Embryonic facial prominence (tissue), 1 donor: ENCODE measurements around the gene GP1BB.
A peak's percentile ranks its signal among the peaks of the same experiment; 100 is the strongest.
"Not testable (repeated sequence)": the region's sequence is repeated elsewhere in the genome, so short reads cannot be mapped to it uniquely, and the experiment has no call there.

Experiments used
- DNase-seq: peaks from one replicate; pipeline ENCODE4 v3.0.0-alpha.2; 2016; ENCODE audit errors: extremely low spot score

GP1BB gene

GRCh38 chr22:19723232-19723982 is at the start of gene GP1BB:
TSS of gene GP1BB (plus strand) at chr22:19723539. CDS start at chr22:19723570, 31 bp downstream.
- DNase-seq = no peak

DNA sequence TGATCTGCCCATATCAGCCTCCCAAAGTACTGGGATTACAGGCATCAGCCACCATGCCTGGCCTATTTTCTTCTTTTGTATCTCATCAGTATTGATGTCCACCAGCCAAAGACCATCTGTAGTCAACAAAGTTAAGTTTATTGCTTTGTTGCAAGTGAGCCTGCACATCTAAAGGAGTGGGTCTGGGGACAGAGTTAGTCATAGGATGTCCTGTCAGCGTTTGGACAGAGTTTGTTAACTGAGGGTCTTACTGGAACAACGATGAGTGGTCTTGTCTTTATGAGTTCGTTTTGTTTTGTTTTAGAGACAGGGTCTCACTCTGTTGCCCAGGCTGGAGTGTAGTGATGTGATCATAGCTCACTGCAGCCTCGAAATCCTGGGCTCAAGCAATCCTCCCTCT is 49.7 kb upstream of the GP1BB start:
- DNase-seq = no peak

DNA sequence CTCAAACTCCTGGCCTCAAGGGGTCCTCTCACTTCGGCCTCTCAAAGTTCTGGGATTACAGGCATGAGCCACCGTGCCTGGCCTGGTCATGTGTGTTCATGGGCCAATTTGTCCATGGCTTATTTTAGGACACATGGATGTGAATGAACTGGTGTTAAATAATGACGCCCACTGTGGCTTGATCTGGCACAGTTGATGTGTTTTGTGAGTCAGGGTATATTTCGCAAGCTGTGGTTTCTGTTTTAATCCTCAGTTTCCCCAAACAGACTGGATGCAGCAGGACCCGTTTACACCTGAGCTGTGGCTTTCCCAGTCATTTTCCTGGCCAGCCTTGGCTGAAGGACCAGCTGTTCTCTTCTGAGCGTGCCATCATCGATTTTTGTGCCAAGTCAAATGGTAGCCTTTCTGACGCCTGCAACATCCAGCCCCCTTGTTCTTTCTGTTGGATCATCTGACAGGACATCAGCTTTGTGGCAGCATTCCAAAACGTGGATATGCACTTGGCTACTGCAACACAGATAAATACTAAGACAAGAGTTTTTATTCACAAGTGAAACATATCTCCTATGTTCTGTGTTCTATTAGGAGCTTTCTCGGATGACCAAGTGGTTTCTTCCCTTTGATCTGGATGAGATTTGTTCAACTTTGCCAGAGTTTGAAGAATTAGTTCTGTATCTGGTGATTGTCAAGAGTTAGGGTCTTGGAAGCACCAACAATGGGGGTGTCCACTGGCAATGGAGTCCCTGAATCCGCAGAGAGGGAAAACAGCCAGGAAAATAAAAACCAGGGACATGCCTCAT is 49.0 kb upstream of the GP1BB start:
- no peak for DNase-seq

DNA sequence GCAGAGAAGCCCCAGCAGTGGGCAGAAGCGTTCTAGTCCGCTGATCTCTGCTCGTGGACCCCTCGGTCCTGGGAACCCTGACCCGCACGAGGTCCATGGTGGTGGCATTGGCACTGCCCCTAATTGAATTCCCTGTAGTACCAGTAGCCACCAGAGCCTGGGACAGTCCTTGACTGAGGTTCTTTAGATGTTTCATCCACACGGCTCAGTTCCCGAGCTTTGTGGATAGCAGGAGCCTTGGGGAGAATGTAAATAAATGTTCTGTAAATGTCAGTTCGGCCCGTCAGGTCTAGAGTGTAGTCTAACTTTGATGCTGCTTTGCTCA is 48.4 kb upstream of the GP1BB start:
- no peak for DNase-seq

DNA sequence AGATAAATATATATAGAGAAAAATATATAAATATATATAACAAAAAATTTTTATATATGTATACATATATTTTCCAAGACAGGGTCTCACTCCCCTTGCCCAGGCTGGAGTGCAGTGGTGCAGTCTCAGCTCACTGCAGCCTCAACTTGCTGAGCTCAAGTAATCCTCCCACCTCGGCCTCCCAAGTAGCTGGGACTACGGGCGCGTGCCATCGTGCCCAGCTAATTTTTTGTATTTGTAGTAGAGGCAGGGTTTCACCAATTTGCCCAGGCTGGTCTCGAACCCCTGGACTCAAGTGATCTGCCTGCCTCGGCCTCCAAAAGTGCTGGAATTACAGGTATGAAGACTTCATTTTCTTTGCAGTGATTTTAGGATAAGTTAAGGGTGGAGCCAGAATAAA is 47.9 kb upstream of the GP1BB start:
- no peak for DNase-seq

DNA sequence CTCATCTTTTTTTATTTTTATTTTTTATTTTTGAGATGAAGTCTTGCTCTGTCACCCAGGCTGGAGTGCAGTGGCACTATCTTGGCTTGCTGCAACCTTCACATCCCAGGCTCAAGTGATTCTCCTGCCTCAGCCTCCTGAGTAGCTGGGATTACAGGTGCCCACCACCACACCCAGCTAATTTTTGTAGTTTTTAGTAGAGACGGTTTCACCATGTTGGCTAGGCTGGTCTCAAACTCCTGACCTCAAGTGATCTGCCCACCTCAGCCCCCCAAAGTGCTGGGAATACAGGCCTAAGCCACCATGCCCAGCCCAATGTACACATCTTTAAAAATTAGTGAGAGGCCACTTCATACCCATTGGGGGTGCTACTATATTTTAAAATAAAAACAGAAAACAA is 46.9 kb upstream of the GP1BB start:
- not testable (repeated sequence) for DNase-seq

GRCh38 chr22:19678949-19679521 is 44.3 kb upstream of the GP1BB start:
- peak; percentile 43 for DNase-seq

DNA sequence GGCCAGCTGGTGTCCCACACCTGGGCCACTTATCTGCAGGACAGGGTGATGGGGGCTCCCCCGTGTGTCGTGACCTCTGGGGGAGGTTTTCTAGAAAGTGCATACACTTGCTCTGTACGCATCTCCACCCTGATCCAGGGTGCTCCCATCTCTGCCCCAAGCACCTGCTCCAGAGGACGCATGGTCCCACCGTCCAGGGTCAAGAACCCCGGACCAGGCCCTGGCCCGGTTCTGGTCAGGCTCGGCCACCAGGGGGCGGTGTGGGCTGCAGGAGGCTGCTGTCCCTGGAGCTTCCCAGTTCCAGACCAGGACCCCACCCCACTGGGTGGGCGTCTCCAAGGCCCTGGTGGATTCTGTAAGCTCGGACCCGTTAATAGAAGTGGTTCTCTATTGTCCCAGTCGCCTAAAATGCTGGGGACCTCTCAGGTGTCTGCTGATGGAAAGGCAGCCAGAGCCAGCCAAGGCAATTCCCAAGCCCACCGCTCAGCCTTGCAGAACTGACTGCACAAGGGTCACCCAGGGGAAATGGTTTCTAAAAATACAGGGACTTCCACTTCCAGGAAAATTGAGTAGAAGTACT is 43.7 kb upstream of the GP1BB start:
- DNase-seq = no peak

DNA sequence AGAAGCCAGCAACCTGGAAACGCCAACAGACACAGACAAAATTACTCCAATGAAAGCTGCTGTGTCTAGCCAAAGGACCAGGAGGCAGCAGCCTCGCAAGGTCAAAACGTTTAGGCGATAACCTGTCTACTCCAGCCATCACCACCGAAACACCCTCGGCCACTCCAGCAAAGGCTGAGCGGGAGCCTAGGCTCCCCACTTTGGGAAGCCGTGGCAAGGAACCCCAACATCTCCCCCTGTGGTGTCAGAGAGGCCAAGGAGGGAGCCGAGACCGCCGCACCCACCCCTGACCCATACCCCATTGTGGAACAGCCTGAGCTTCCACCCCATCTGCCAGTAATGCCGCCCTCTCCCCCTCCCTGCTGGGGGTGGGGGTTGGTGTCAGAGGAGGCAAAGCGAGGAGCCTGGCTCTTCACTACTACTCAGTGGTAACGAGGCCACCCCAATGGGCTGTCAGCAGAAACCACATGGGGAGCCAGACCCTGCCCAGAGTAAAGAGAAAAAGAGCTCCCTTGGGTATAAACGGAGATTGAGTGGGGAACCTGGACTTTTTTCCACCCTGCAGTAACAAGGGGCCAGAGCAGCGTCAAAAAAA is 43.0 kb upstream of the GP1BB start:
- DNase-seq = no peak

DNA sequence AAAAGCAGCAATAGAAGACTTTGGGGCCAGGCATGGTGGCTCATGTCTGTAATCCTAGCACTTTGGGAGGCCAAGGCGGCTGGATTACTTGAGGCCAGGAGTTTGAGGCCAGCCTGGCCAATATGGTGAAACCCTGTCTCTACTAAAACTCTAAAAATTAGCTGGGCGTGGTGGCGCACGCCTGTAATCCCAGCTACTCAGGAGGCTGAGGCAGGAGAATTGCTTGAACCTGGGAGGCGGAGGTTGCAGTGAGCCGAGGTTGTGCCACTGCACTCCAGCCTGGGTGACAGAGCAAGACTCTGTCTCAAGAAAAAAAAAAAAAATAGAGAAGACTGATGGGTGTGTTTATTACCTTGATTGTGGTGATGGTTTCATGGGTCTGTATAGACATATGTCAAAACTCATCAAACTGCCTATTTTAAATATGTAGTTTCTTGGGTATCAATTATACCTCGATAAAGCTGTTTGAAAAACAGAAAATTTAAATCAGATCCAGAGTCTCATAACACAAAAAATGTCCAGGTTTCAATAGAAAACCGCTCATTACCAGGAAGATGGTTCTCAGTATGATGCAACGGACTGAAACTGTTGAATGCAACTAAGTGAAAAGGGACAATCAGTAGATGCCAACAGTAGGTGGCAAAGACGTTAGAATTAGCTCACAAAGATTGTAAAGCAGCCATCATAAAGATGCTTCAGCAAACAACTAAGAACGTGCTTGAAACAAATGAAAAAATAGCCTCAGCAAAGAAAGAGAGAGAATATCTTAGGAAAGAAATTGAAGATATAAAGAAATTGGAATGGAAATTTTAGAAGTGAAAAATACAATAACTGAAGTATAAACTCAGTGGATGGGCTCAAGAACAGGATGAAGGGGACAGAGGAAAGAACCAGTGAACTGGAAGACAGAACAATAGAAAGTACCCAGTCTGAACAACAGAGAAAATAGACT is 42.2 kb upstream of the GP1BB start:
- DNase-seq = no peak

DNA sequence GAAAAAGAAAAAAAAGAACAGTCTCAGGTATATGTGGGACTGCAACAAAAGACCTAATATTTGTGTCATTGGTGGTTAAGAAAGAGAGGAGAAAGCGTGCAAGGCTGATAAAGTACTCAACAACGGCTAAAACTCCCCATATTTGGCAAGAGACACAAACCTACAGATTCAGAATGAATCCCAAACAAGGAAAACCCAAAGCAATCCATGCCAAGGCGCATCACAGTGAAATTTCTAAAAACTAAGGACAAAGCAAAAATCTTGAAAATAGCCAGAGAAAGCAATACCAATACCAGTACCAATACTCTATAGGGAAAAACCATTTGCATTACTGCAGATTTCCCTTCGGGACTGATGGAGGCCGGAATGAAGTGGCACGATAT is 41.5 kb upstream of the GP1BB start:
- DNase-seq = no peak

DNA sequence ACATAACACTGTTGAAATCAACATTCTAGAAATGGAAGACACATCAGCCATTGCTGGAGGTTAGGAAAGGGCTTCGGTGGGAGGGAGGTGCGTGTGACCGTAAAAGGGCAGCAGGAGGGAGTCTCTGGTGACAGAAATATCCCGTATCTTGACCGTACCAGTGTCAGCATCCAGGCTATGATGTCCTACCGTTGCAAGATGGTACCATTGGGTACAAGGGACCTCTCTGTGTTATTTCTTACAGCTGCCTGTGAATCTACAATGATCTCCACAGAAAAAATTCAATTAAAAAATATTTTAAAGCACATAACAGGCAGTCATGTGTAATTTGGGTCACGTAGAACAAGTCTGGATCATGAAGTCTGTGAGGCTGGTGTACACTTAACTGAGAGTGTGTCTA is 36.4 kb upstream of the GP1BB start:
- no peak for DNase-seq

- DNase-seq = no peak
Observed at GRCh38 chr22:19687561-19688300, 35.6 kb upstream of the GP1BB start.

DNA sequence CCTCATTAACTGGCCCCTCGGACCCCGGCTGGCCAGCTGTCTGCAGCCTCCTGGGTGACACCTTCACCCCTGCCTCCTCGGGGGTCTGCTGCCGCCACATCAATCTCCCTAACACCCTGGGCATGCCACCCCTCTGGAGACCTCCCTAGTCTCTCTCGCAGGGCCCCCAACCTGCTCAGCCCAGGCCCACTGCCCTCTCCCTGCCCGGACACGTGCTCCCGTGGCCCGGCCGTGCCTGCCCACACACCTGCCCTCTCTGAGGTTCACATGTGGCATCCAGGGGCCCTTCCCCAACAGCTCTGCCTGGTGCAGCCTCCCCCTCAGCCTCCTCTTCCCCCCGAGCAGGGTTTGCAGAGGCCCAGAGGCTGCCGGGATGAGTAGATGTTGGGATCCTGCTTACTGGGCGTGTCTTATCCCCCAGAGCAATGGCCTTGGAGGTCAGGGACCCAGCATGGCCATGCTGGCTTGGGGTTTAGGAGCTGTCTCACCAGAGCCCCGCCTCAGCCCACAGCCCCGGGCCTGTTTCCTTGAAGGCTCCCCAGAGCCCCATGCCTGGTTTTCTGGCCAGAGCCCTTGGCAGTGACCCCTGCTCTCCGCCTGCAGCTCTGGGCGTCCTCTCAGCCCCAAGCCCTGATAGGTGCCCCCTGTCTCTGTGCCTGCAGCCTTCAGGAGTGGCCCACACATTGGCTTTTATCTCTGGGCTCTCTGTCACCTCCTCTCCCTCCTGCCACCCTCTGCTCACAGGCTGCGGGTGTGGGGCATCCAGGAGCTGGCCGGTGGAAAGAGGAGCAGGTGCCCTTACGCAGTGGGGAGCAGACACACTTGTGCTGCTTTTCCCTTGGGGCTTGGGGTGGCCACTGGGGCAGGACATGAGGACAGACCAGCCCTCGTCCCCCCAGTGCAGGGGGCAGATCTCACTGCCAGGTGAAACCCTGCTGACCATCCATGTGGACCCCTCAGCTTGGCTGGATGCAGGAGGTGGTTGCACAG is 34.7 kb upstream of the GP1BB start:
- DNase-seq = no peak

DNA sequence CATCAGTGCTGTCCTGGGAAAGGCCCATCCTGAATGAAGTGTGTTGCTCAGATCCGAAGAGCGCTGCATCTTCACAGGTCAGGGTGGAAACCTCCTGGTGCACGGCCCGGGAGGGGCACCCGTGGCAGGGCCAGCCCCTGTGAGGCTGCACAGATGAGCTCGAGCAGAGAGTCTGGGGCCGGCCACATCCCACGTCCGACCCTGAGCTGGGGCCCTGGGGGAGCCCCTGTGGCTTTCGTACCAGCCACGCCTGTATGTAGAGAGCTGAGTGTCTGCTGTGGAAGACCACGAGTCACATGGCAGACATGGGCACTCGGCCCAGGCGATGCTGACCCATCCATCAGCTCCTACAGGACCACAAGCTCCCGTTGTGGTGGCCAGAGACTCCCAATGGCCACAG is 33.9 kb upstream of the GP1BB start:
- DNase-seq = no peak

- no peak for DNase-seq
Observed at GRCh38 chr22:19691007-19691720, 32.2 kb upstream of the GP1BB start.

DNA sequence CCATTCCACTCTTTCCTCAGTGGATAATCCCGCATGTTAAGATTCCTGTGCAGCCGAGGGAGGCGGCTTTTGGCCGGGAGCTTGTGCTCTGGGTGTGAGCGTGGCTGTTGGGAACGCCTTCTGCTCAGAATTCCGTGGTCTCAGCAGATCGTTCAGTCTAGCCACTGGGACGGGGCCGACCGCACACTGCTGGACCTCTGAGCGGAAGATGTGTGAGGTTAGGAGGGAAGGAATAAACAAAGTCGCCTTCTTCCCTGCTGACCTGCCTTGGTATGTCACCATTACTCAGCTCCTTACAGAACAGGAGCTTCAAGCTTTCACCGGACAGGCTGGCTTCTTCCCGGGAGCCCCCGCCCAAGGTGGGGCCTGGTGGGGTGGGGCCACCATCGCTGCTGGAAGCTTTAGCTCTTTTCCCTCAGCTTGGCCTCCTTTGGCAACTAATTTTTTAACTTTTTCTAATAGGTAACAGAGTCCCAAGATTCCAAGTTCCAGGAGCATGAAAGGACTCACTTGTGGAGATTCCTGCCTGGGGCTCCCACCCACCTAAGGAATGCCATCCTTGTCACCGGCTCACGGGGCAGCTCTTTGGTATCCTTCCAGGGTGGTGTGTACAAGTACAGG is 31.5 kb upstream of the GP1BB start:
- DNase-seq = no peak

- DNase-seq = no peak
Observed at GRCh38 chr22:19693581-19693980, 29.8 kb upstream of the GP1BB start.
